ENCODE measurements around the gene FAM25G.
"Not testable (repeated sequence)": the region's sequence is repeated elsewhere in the genome, so short reads cannot be mapped to it uniquely, and the experiment has no call there.

DNA sequence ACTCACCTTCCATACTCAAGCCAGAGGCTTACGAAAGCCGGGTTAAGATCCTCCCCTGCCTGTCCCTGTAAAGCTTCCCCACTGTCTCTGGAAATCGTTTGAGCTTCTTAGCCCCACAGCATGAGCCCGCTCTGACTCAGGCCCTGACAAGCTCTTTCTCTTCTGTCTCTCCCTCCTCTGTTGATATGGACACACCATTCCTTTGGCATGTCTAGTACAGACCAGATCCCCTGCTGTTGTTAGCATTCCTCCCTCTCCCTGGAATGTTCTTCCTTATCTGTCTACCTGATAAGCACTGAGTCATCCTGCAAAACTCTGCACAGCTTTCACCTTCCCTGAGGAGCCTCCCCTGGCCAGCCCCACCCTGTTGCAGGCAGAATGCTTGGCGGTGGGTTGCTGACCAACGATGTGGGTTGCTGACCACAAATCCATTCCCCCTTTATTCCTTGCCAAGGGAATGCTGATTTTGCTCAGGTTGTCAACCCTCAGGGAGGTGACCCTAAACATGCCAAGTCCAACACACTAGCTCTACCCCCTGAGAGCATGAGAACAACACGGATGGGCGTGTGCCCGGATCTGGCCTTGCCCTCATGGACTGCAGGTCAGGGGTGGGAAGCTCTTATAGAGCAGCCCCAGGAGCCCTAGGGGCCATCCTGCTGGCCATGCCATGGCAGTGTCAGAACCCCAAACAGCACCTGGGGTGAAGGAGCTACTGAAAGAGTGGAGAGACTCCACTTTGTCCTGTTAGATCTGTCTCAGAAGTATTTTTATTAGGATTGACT lies 28.7 kb downstream of the FAM25G start:
- not testable (repeated sequence) for TF ChIP-seq FOXJ3 (CRISPR knock-in tag; IDR thresholded peaks at IDR 0.05); GABPA (IDR thresholded peaks at IDR 0.05; ENCODE audit: low read depth); MXI1 (IDR thresholded peaks at IDR 0.05; ENCODE audit: low read depth, low read length); EZH2phosphoT487 (IDR thresholded peaks at IDR 0.05; ENCODE audit: borderline replicate concordance, low read depth); NRF1 (IDR thresholded peaks at IDR 0.05; ENCODE audit: low read depth, low read length); EP300 (IDR thresholded peaks at IDR 0.05; ENCODE audit: borderline replicate concordance in 1 of 2, low read depth in 1 of 2, low read length in 1 of 2)
- TF ChIP-seq, protein P1, sequence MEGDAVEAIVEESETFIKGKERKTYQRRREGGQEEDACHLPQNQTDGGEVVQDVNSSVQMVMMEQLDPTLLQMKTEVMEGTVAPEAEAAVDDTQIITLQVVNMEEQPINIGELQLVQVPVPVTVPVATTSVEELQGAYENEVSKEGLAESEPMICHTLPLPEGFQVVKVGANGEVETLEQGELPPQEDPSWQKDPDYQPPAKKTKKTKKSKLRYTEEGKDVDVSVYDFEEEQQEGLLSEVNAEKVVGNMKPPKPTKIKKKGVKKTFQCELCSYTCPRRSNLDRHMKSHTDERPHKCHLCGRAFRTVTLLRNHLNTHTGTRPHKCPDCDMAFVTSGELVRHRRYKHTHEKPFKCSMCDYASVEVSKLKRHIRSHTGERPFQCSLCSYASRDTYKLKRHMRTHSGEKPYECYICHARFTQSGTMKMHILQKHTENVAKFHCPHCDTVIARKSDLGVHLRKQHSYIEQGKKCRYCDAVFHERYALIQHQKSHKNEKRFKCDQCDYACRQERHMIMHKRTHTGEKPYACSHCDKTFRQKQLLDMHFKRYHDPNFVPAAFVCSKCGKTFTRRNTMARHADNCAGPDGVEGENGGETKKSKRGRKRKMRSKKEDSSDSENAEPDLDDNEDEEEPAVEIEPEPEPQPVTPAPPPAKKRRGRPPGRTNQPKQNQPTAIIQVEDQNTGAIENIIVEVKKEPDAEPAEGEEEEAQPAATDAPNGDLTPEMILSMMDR (IDR thresholded peaks at IDR 0.05): not testable (repeated sequence)
- TF ChIP-seq, protein P2, sequence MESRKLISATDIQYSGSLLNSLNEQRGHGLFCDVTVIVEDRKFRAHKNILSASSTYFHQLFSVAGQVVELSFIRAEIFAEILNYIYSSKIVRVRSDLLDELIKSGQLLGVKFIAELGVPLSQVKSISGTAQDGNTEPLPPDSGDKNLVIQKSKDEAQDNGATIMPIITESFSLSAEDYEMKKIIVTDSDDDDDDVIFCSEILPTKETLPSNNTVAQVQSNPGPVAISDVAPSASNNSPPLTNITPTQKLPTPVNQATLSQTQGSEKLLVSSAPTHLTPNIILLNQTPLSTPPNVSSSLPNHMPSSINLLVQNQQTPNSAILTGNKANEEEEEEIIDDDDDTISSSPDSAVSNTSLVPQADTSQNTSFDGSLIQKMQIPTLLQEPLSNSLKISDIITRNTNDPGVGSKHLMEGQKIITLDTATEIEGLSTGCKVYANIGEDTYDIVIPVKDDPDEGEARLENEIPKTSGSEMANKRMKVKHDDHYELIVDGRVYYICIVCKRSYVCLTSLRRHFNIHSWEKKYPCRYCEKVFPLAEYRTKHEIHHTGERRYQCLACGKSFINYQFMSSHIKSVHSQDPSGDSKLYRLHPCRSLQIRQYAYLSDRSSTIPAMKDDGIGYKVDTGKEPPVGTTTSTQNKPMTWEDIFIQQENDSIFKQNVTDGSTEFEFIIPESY (IDR thresholded peaks at IDR 0.05; ENCODE audit: borderline replicate concordance, low read depth): not testable (repeated sequence)

Measured in SK-N-SH (cell line).